ENCODE measurements around the gene KRTAP19-6.

KRTAP19-6 gene, protein sequence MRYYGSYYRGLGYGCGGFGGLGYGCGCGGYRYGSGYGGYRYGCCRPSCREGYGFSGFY

DNA sequence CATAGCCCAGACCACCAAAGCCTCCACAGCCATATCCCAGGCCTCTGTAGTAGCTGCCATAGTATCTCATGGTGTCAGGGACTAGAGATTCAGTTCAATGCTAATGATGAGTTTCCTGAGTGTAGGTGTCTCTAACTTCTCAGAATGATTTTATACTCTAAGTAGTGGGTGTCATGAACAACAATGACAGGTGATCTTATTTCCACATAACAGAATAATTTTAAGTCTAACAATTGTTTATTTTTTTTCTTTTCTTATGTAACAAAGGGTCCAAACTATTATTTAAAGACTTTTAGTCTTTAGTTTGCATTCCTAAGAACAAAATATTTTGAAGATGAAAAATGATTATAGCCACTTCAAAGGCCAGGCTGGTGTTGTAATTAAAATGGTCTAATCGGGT is at the start of gene KRTAP19-6:
Gene KRTAP19-6 (minus strand): TSS at position 101 of the 400 bp plus-strand sequence. CDS start 31 bp downstream, at position 70.
- no peak within 1 kb of the TSS for H3K27ac ChIP-seq

DNA sequence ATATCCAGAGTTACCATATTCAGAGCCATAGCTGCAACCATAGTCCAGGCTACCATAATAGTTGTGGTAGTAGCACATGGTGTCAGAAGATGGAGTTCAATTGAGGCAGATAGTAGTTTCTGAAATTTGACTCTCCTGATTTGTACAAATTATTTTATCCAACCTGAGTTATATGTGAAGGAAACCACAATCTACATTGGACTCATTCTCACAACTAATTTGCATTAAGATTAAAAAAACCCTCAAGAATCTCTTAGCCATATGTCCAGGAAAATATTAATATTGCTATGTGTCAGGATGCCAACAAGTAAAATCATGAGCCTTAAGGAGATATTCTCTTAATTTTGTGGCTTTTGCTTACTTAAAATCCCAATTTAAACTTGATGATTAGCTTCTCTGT is 48.6 kb upstream of the KRTAP19-6 start, which contains the start of gene KRTAP22-2:
Gene KRTAP22-2 (minus strand): TSS at position 101 of the 400 bp plus-strand sequence.
- ChIA-PET POLR2A (ENCODE audit: low non-redundant PET) (no interaction called here), CTCF (no interaction called here)
- DNase-seq (ENCODE audit: low spot score) = no peak
- no peak within 1 kb of the TSS for H3K27ac ChIP-seq
- TF ChIP-seq, protein P1, sequence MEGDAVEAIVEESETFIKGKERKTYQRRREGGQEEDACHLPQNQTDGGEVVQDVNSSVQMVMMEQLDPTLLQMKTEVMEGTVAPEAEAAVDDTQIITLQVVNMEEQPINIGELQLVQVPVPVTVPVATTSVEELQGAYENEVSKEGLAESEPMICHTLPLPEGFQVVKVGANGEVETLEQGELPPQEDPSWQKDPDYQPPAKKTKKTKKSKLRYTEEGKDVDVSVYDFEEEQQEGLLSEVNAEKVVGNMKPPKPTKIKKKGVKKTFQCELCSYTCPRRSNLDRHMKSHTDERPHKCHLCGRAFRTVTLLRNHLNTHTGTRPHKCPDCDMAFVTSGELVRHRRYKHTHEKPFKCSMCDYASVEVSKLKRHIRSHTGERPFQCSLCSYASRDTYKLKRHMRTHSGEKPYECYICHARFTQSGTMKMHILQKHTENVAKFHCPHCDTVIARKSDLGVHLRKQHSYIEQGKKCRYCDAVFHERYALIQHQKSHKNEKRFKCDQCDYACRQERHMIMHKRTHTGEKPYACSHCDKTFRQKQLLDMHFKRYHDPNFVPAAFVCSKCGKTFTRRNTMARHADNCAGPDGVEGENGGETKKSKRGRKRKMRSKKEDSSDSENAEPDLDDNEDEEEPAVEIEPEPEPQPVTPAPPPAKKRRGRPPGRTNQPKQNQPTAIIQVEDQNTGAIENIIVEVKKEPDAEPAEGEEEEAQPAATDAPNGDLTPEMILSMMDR (conservative IDR thresholded peaks at IDR 0.05; ENCODE audit: low read depth) = no peak

More for the DNA sequence above, at the start of gene KRTAP19-6:
- CTCF ChIA-PET = interaction anchor here (0.7 kb wide), 1 partner anchor 108 kb away, joined by 4 read pairs; no protein-coding TSS in a partner anchor
- TF ChIP-seq, protein P1 (conservative IDR thresholded peaks at IDR 0.05; ENCODE audit: low read depth) = no peak
- POLR2A ChIA-PET (ENCODE audit: low non-redundant PET) = no interaction called here
- no peak for DNase-seq (ENCODE audit: low spot score)

DNA sequence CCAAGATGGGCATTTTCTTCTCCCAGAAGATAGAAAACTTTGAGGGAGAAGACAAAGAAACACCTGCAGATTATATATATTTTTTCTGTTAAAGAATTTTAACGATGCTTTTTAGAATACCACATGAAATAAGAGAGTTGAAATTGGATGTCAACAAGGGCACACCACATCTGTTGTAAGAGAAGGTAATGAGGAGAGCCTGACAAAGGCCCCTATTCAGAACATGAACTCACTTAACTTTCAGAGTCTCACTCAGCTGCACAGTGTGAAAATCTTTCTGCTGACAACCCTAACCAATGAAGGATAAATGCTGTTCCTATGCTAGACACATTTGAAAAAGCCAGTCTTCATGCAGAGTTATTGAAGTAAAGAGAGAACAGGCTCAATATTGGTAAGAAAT is 41.2 kb upstream of the KRTAP19-6 start:
- ChIA-PET POLR2A (ENCODE audit: low non-redundant PET) (no interaction called here), CTCF (no interaction called here)
- DNase-seq (ENCODE audit: low spot score) = no peak
- no peak overlapping the region for H3K27ac ChIP-seq
- TF ChIP-seq, protein P1 (conservative IDR thresholded peaks at IDR 0.05; ENCODE audit: low read depth) = no peak

DNA sequence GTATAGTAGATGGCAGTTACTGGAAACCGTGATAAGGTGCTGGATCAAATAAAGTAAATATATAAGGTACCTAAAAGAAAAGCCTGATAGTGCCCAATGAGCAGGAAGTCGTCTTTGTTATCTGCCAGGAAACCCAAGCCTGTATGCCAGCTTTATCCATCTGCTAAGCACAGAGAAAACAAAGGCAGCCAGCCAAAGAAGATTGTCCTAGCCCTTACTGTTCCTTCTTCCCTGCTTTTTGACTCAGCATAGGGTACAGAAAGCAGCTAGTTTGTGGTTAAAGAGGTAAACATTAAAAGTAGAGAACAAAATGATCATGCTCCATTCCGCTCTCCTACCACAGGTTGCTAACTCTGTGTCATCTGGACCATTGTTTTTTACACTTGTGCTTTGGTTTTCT is 38.5 kb upstream of the KRTAP19-6 start:
- CTCF ChIA-PET = no interaction called here
- no peak for DNase-seq (ENCODE audit: low spot score)
- H3K27ac ChIP-seq = no peak overlapping the region
- TF ChIP-seq, protein P1 (conservative IDR thresholded peaks at IDR 0.05; ENCODE audit: low read depth) = no peak
- POLR2A ChIA-PET (ENCODE audit: low non-redundant PET) = no interaction called here

DNA sequence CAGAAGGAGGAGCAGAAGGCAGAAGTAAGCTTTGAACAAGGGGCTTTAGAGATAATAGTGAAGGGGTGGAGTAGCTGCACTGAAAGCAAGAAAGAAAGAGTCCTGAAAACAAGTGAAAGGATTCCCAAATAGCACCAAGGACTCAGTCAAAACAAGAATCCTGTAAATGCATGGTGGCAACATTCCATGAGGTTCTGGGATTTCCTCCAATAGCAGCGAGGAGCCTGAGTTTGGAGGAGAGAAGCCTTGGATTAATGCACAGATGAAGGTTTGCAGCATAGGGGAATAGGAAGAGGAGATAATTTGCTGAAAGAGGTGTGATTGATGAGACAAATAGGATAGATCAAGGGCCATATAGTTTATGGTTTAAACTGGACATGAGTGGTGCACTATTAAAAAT is 37.7 kb upstream of the KRTAP19-6 start:
- DNase-seq (ENCODE audit: low spot score) = no peak
- ChIA-PET CTCF (no interaction called here), POLR2A (ENCODE audit: low non-redundant PET) (no interaction called here)
- H3K27ac ChIP-seq = no peak overlapping the region
- TF ChIP-seq, protein P1 (conservative IDR thresholded peaks at IDR 0.05; ENCODE audit: low read depth) = no peak

DNA sequence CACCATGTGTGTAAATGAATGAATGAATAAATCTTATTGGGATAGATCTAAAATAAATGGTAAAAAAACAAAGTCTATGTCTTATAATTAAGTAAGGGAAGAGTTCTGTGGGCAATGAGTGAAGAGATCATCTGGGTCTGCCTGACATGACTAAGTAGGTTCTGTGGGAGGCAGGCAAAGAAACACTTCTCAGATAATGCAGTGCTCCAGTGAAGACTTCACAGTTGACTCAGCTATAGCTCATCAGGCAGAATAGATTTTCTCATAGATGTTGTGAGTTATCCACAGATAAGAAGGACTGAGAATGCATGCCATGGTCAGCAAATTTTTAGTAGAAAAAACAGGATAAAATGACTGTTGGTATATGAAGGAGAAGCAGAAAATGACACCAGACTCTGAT is 36.1 kb upstream of the KRTAP19-6 start:
- ChIA-PET POLR2A (ENCODE audit: low non-redundant PET) (no interaction called here), CTCF (no interaction called here)
- H3K27ac ChIP-seq = no peak overlapping the region
- no peak for DNase-seq (ENCODE audit: low spot score)
- TF ChIP-seq, protein P1 (conservative IDR thresholded peaks at IDR 0.05; ENCODE audit: low read depth) = no peak
